Prostate gland (tissue), 2 donors: ENCODE results near the gene TMCO6. TPM values are rescaled to one million over a fixed set of nuclear protein-coding genes. Genes with fewer than 3 reads are reported as not detected.

Experiments
- DNase-seq: peaks from one replicate; pipeline ENCODE4 v3.0.0-alpha.2; 2019; ENCODE audit warnings: low spot score
- H3K27ac ChIP-seq, 2 donors: fragments of 200-600 bp; sonication (generic); 2 replicates each; pipeline ENCODE4 v1.5.1; 2017 to 2019
- H3K27me3 ChIP-seq: fragments of 200-600 bp; sonication (generic); replicated peaks from 2 replicates; pipeline ENCODE4 v1.5.1; 2019; ENCODE audit not compliant: insufficient read depth
- H3K36me3 ChIP-seq, 2 donors: fragments of 200-600 bp; sonication (generic); 1 replicate in 1 of 2; 2 replicates in 1 of 2; pipeline versions ENCODE4 v1.5.1 to v1.8.1; 2017 to 2019
- H3K4me1 ChIP-seq: fragments of 200-600 bp; sonication (generic); replicated peaks from 2 replicates; pipeline ENCODE4 v1.5.1; 2019
- H3K4me3 ChIP-seq, 2 donors: fragments of 200-600 bp; sonication (generic); 2 replicates each; pipeline ENCODE4 v1.5.1; 2017 to 2019
- H3K9me3 ChIP-seq: fragments of 200-600 bp; sonication (generic); 2 replicates; pipeline ENCODE4 v1.5.1; 2017
- POLR2A ChIP-seq: fragments of 450-650 bp; IDR thresholded peaks from one replicate; pipeline ENCODE4 v1.6.1; 2016; ENCODE audit warnings: antibody characterized with exemption, mild to moderate bottlenecking
- POLR2AphosphoS5 ChIP-seq: sonication (generic); formaldehyde crosslinking; IDR thresholded peaks from one replicate; pipeline ENCODE4 v1.6.1; 2017; ENCODE audit warnings: antibody characterized with exemption
- WGBS: methylation state at CpG from one replicate; pipeline ENCODE4 v1.1.5; 2018; 5-methylcytosine and 5-hydroxymethylcytosine counted together
- intact Hi-C: fragments of 100-400 bp; cut with DNase I; formaldehyde crosslinking; loops from one replicate; pipeline ENCODE4 v1.14.2; 2022
- total RNA-seq, 2 donors: library from RNA; depleted of rRNA; stranded (reverse); fragments of >200 nt; gene quantifications; one replicate each; pipeline ENCODE4 v1.1.0, GENCODE V29; 2016
- TF ChIP-seq, protein P1 (sequence below), 4 experiments: fragments of 200-600 bp in 2 of 4; fragments of 450-650 bp in 2 of 4; sonication (generic) in 2 of 4; IDR thresholded peaks; 1 replicate in 3 of 4; 2 replicates in 1 of 4; pipeline ENCODE4 v1.5.1; 2016 to 2019; ENCODE audit warnings: antibody characterized with exemption in 4 of 4, mild to moderate bottlenecking in 2 of 4, moderate library complexity in 2 of 4

Gene TMCO6
- total RNA-seq, 2 donors from 2014 or later: 45.6 to 124 TPM

DNA sequence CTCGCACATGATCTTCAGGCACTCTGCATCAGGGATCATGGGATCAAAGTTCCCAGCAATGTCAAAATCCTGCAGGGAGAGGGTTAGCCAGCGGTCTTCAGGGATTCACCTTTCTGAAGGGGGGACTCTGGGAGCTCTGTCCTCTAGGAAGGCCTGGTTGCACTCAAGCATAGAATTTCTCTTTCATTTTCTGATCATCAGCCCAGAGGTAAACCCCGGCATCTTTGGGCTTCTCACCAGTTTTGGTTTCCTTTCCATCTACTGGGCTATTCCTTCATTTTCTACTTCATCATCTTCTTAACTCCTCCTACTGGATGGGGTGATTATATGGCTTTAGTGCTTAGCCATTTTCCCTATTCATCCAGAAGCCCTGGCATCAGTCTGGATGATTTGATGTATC is 38.7 kb downstream of the TMCO6 start:
- Histone ChIP-seq H3K27ac (no peak overlapping the region), H3K36me3 (peaks cover 0 to 18% of the 10 kb centered on the region in 2 donors), H3K4me1 (no peaks in the 10 kb centered on the region), H3K4me3 (no peak overlapping the region), H3K27me3 (no peaks in the 10 kb centered on the region), H3K9me3 (no peaks in the 10 kb centered on the region)
- TF ChIP-seq, protein P1, sequence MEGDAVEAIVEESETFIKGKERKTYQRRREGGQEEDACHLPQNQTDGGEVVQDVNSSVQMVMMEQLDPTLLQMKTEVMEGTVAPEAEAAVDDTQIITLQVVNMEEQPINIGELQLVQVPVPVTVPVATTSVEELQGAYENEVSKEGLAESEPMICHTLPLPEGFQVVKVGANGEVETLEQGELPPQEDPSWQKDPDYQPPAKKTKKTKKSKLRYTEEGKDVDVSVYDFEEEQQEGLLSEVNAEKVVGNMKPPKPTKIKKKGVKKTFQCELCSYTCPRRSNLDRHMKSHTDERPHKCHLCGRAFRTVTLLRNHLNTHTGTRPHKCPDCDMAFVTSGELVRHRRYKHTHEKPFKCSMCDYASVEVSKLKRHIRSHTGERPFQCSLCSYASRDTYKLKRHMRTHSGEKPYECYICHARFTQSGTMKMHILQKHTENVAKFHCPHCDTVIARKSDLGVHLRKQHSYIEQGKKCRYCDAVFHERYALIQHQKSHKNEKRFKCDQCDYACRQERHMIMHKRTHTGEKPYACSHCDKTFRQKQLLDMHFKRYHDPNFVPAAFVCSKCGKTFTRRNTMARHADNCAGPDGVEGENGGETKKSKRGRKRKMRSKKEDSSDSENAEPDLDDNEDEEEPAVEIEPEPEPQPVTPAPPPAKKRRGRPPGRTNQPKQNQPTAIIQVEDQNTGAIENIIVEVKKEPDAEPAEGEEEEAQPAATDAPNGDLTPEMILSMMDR (IDR thresholded peaks at IDR 0.05): no peak
- no peak for TF ChIP-seq POLR2A
- TF ChIP-seq POLR2AphosphoS5: no peak
- intact Hi-C loops: no loop called here
- DNase-seq: no peak
- 98% methylated on average over 3 of the region's 3 CpGs for WGBS

- WGBS: 97% methylated on average over 7 of the region's 7 CpGs
These were observed 39.7 kb downstream of the TMCO6 start for GRCh38 chr5:140678993-140679392.

DNA sequence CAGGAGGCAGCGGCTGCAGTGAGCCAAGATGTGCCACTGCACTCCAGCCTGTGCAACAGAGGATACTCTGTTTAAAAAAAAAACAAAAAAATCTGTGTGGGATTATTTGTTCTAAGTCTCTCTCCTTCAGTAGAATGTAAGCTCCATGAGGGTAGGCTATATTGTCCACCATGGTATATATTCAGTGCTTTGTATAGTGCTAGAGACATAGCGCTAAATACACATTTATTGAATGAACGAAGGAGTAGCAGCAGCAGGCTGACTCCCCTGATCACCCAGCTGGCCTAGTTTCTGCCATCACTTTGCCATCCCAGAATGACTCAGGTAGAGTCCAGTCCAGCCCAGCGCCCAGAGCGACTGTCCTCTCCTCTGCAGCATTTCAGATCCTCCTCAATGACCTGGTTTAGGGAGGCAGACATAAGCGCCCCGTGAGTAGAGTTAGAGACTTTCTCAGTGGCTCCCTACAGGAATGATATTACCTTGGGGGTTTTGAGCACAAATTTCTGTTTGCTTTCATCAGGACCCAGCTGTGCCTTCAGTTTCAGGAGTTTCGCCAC is 51.2 kb downstream of the TMCO6 start:
- 56% methylated on average over 8 of the region's 8 CpGs for WGBS
- Histone ChIP-seq H3K36me3 (peaks cover 0 to 6% of the 10 kb centered on the region in 2 donors), H3K27ac (peak overlapping the region; percentile 56 to 66), H3K9me3 (no peaks in the 10 kb centered on the region), H3K27me3 (no peaks in the 10 kb centered on the region), H3K4me3 (peak overlapping the region; percentile 49 to 54), H3K4me1 (no peaks in the 10 kb centered on the region)
- no peak for DNase-seq
- intact Hi-C loops: no loop called here
- TF ChIP-seq POLR2A: no peak
- no peak for TF ChIP-seq POLR2AphosphoS5
- TF ChIP-seq, protein P1 (IDR thresholded peaks at IDR 0.05): no peak

More at GRCh38 chr5:140678993-140679392, 39.7 kb downstream of the TMCO6 start:
- Histone ChIP-seq H3K27ac (no peak overlapping the region), H3K9me3 (no peaks in the 10 kb centered on the region), H3K27me3 (no peaks in the 10 kb centered on the region), H3K4me1 (no peaks in the 10 kb centered on the region), H3K36me3 (peaks cover 0 to 18% of the 10 kb centered on the region in 2 donors), H3K4me3 (no peak overlapping the region)
- DNase-seq: no peak
- TF ChIP-seq, protein P1 (IDR thresholded peaks at IDR 0.05): no peak
- no peak for TF ChIP-seq POLR2A
- no peak for TF ChIP-seq POLR2AphosphoS5
- intact Hi-C loops: no loop called here

GRCh38 chr5:140690941-140691924 is 52.0 kb downstream of the TMCO6 start, which contains the start of the genes HARS1 and HARS2:
TSS of gene HARS1 (minus strand) at chr5:140691370. CDS start at chr5:140691304, 66 bp downstream.
TSS of gene HARS2 (plus strand) at chr5:140691455. CDS start at chr5:140691649, 194 bp downstream.
- Histone ChIP-seq H3K4me1 (no peaks in the 10 kb centered on the region), H3K27ac (peak within 1 kb of the TSS; percentile 56 to 66), H3K9me3 (no peaks in the 10 kb centered on the region), H3K36me3 (peaks cover 0 to 11% of the 10 kb centered on the region in 2 donors), H3K27me3 (no peaks in the 10 kb centered on the region), H3K4me3 (peak within 1 kb of the TSS; percentile 49 to 54)
- TF ChIP-seq POLR2AphosphoS5 (peak; percentile 94), POLR2A (peak; percentile 10)
- TF ChIP-seq, protein P1 (IDR thresholded peaks at IDR 0.05): no peak
- DNase-seq: peak; percentile 88
- intact Hi-C loops: no loop called here
- WGBS: under 1% methylated on average over 54 of the region's 61 CpGs
